ENCODE results near the gene KLRC2.
"Not testable (repeated sequence)": the region's sequence is repeated elsewhere in the genome, so short reads cannot be mapped to it uniquely, and the experiment has no call there.

Gene KLRC2

DNA sequence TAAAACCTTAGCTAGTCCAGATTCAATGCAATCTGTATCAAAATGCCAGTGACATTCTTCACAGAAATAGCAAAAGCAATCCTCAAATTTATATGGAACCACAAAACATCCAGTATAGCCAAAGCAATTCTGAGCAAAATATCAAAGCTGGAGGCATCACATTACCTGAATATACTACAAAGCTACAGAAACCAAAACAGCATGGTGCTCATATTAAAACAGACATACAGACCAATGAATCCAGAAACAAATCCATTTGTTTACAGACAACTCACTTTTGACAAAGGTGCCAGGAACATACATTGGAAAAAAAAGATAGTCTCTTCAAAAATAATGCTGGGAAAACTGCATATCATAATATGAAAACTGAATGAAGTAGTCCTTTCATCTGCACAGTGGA is 31.0 kb downstream of the KLRC2 start:
- no peak for DNase-seq

DNA sequence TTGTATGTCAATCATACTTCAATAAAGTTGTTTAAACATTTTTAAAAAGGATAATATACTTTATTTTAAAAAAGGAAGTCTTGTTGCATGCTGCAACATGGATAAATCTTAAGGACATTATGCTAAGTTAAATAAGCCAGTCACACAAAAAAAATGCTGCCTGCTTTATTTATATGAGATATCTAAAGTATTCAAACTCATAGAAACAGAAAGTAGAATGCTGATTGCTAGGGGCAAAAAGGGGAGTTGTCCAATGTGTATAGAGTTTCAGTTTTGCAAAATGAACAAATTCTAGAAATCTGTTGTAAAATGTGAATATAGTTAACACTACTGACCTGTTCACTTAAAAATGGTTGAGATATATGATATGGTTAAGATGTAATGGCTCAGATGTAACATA is 35.0 kb downstream of the KLRC2 start:
- DNase-seq, result no peak

DNA sequence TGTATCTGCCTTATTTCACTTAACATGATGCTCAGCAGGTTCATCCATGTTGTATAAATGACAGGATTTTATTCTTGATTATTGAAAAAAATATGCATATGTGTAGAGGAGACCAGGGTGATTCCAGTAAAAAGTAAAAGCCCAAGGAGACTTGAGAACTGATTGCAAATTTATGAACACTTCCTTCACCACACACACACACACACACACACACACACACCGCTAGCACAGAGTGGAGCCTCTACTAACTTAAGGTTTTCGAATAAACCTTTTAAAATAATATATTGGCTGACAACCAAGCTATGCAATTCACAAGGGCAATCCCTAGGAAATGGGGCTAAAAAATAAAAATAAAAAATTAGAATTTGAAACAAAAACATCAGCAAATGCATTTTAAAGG is 37.6 kb downstream of the KLRC2 start:
- DNase-seq, result no peak

DNA sequence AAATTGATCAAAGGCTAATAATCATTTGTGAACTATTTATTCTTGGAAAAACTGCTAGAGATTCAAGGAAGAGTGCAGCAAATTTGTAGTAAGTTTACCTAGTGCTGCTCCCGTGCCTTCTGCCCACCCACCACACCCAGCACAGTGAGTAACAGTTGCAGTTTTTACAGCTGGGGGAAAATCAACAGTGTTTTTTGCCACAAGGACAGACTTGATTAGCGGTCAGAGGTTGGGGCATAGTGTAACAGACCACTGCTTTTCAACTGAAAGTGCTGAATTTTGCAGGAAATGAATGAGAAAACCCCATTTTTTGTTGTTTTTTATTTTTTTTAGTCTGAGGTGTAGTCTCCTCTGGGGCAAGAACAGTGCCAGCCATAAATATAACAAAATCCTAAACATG is 38.5 kb downstream of the KLRC2 start:
- no peak for DNase-seq

DNA sequence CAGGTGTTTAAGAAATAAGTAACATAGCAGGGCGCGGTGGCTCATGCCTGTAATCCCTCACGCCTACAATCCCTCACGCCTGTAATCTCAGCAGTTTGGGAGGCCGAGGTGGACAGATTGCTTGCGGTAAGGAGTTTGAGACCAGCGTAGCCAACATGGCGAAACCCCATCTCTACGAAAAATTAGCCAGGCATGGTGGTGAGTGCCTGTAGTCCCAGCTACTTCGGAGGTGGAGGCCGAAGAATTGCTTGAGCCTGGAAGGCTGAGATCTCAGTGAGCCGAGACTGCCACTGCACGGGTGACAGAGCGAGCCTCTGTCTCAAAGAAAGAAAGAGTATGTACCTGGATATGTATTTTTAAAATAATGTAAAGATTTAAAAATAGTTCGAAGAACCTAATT is 39.6 kb downstream of the KLRC2 start:
- DNase-seq, result not testable (repeated sequence)

DNA sequence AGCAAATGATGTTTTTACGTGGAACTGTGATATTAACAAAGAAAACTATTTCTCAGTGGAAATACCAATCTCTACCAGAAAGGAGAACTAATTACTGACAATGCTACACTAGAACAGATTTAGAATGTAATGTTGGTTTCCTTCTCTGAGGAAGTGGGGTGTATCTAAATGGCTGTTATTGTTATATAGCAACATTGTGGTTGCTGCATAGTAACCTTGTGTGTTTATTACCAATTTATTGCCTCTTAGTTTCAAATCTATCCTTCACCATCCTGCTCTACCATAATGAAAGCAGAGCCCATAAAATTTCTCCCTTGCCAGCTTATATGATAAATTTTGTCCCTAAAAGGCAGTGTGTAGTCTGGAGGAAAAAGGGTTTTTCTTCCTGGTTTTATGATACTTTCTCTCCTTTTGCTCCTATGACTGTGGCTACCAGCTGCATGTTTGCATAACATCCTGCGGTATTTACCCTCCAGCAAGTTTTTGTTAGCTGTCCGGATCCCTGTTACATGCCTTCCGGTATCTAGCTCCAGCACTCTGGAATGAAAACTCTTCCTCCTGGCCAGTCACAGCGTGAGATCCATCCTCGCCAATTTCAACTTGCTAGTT is 40.3 kb downstream of the KLRC2 start:
- DNase-seq, result peak; percentile 67

DNA sequence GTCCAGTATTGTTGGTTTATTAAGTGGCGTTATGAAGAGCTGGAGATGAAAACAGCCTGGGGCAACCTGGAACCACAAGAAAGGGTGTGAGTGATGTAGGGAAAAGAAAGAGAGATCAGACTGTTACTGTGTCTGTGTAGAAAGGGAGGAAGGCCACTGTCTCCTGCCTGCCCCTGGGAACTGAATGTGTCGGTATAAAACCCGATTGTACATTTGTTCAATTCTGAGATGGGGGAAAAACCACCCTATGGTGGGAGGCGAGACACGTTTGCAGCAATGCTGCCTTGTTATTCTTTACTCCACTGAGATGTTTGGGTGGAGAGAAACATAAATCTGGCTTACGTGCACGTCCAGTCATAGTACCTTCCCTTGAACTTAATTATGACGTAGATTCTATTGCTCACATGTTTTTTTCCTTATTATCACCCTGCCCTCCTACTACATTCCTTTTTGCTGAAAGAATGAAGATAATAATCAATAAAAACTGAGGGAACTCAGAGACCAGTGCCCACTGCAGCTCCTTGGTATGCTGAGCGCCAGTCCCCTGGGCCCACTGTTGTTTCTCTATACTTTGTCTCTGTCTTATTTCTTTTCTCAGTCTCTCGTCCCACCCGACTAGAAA is 41.2 kb downstream of the KLRC2 start:
- DNase-seq, result not testable (repeated sequence)

DNA sequence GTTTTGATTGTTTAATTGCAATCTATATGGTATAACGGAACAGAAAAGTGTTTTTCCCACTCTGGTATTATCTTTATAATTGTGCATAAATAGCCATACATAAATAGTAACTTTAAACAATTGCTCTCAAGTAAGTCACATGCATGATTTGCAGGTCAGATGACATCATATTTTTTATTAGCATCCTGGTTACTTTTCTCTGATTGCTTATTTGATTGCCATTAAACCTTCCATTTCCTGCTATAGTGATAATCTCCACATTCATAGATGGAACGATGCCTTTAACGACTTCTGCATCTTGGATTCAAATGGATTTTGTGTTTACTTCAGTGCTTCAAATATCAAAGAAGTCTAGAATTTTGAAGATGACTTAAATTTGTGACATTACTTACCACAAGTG is 42.5 kb downstream of the KLRC2 start:
- no peak for DNase-seq

DNA sequence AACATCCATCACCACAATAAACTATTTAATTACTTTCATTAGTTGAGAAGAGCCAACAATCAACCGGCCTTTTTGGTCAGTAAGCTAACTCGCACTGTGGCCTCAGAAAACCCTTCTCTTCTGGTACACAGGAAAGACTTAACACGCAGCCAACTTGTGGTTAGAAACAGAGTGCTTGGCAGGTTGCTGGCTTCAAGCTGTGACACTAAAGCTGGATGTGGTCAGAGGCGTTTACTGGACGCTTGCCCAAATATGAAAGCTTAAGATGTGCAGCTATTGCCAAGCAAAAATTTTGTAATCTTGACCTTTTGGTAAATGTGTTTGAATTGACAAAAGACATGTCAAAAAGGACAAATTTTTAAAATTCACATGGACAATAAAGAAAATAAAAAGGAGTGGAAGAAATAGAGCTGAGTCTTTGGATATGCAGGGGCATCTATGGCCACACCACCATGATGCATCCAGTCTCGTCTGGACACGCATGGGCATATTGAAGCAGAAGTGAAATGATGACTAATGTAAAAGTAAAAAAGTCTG is 43.3 kb downstream of the KLRC2 start:
- DNase-seq, result peak; percentile 61

DNA sequence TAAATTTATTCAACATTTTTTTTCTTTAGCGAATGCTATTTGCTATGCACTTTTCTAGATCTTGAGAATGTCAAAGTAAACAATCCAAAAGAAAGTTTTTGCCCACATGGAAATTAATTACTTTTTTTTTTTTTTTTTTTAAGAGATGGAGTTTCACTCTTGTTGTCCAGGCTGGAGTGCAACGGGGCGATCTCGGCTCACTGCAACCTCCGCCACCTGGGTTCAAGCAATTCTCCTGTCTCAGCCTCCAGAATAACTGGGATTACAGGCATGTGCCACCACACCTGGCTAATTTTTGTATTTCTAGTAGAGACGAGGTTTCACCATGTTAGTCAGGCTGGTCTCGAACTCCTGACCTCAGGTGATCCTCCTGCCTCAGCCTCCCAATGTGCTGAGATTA is 44.8 kb downstream of the KLRC2 start:
- DNase-seq, result not testable (repeated sequence)

DNA sequence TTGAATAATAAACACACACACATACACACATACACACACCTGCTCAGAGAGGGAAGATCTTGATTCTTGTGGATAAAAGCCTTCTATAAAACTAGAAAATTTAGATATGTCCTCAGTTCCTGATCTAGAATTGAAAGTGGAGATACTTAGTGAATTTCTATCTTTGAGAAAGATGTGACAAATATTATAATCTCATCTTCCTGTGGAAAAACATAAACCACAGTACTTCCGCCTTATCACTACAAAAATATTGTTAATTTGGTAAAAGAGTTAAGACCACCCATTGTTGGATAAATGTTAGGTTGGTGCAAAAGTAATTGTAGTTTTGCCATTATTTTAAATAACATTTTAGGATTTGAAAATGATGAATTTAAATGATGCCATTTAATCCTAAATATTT is 45.9 kb downstream of the KLRC2 start, which contains the start of gene KLRK1:
Gene KLRK1, minus strand, starts transcription at position 138 of the 400 bp plus-strand sequence. CDS start 1,231 bp downstream, outside the sequence.
- no peak for DNase-seq

DNA sequence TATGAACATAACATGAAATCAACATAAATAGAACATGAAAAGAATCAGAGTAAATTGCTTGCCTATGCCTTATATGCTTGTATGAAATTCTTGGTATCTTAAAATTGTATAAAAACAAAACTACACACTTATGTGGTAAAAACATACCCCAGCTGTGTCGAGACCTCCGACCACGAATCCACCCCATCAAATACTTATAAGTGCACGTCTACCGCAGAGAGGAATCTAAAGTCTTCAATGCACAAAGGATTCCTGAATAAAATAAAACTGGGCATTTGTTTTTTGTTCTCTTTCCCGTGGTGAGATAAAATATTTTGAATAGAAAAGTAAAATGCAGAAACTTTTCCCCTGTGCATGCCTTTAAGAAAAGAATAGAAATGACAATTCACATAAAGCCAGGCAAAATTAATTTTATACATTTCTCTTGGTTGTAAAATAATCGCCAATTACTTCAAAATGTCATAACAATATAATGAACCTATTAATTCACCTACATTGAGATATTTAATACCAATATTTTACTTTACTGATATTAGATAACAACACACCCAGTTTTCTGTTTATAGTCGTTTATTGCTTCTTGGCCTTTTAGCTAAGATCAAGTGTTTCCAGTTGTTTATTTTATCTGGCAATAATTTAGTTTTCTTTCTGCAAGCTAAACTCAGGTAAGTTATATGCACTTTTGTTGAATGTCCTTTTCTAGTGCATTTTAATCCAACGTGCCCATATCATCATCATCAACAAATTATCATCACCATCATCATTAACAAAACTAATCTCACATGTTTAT is 47.0 kb downstream of the KLRC2 start:
- no peak for DNase-seq

DNA sequence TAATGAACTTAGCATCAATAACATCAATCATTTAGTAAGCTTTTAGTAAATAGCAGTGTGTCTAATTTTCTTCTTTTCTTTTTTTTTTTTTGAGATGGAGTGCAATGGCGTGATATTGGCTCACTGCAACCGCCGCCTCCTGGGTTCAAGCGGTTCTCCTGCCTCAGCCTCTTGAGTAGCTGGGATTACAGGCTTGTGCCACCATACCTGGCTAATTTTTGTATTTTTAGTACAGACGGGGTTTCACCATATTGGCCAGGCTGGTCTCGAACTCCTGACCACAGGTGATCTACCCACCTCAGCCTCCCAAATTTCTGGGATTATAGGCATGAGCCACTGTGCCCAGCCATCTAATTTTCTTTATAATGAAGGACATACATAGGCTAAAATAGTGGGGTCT is 48.3 kb downstream of the KLRC2 start:
- not testable (repeated sequence) for DNase-seq

DNA sequence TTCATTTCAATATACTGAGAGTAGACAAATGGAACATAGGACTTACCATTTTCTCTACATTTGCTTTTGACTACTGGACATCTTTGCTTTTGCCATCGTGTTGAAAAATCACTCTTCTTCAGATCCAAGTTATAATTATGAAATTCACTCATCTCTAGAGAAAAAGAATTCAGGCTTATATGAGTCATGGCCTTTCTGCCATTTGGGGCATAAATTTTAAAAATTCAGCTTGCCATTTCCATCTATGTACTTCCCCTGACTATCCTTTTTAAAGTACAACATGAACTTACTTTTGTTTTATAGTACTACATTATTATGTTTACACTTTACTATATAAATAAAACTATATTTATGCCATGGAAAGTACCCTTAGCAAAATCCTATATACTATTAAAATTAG is 49.0 kb downstream of the KLRC2 start:
- no peak for DNase-seq

DNA sequence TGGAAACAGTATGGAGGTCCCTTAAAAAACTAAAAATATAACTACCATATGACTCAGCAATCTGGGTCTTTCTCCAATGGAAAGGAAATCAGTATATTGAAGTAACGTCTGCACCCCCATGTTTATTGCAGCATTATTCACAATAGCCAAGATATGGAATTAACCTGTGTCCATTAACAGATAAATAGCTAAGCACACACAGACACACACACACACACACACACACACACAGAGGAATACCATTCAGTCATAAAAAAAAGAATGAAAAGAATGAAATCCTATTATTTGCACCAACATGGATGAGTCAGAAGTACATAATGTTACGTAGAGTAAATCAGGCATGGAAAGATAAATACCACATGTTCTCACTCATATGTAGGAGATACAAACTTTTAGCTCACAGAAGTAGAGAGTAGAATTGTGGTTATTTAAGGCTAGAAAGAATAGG is 50.6 kb downstream of the KLRC2 start:
- no peak for DNase-seq

DNA sequence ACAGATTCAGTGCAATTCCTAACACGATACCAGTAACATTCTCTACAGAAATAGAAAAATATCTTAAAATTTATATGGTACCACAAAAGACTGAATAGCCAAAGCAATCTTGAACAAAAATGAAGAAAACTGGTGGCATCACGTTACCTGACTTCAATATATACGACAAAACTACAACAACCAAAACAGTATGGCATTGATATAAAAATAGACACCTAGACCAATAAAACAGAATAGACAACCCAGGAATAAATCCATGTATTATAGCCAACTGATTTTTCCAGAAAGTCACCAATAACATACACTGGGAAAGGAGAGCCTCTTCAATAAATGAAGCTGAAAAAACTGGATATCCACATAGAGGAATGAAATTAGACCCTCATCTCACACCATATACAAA is 51.6 kb downstream of the KLRC2 start:
- no peak for DNase-seq

DNA sequence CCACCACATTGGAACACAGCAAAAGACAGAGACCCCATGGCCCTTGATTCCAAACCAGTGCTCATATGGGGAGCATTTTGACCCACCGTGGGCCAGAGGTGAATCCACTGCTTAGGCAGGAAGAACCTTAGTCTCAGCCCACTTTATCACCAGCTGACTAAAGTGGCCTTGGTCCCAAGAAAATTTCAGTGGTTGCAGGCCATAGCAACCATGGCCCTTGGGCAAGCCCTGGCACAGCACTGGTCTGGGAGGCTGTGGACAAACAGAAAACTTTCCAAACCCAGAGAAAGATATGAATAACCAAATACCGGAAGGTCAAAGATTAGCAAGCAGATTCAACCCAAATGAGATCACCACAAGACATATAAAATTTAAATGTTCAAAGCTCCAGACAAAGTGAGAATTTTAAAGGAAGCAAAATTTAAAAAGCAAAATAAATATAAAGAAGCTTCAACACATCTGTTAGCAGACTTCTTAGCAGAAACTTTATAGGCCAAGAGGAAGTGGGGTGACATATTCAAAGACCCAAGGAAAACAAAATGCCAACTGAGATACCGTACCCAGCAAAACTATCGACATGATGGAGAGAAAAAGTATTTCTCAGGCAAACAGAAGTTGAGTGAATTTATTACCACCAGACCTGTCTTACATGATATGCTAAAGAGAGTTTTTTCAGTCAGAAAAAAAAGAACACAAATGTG is 53.7 kb downstream of the KLRC2 start:
- no peak for DNase-seq

Measured in inflammatory macrophage treated with lipopolysaccharide for 4 hours (primary cell).